AG04449 (cell line): ENCODE measurements around the gene TOX2.

Source experiments
- CTCF ChIA-PET: fragments of 350-600 bp; formaldehyde crosslinking; extraction: SDS; loops from one replicate; lab custom pipeline; 2021; ENCODE audit warnings: antibody characterized with exemption; lab: Yijun Ruan, JAX
- POLR2A ChIA-PET: fragments of 400-600, 350-600 bp; formaldehyde crosslinking; extraction: SDS; loops from one replicate; lab custom pipeline; 2020; ENCODE audit warnings: antibody characterized with exemption, inconsistent platforms; lab: Yijun Ruan, JAX
- DNase-seq: peaks from one replicate; pipeline ENCODE4 v3.0.0-alpha.2; 2010; ENCODE audit warnings: low read depth, low spot score
- H3K4me3 ChIP-seq: 2 replicates; pipeline ENCODE4 v1.5.1; 2011; ENCODE audit warnings: low read depth, mild to moderate bottlenecking, control low read depth, low read length
- CTCF ChIP-seq: IDR thresholded peaks from one replicate; pipeline ENCODE4 v1.5.1; 2011; ENCODE audit warnings: mild to moderate bottlenecking, moderate library complexity, low read length, control low read depth, inconsistent platforms; ENCODE audit not compliant: insufficient read depth; ENCODE audit errors: missing control alignments

The TOX2 gene

GRCh38 chr20:44031001-44031574 lies 116.4 kb downstream of the TOX2 start:
- CTCF ChIA-PET = interaction anchor here (1.1 kb wide), 1 partner anchor 339 kb away, joined by 3 read pairs; no protein-coding TSS in a partner anchor
- DNase-seq = no peak

GRCh38 chr20:44031781-44032582 lies 117.3 kb downstream of the TOX2 start:
- DNase-seq = no peak
- no peak overlapping the region for H3K4me3 ChIP-seq
- ChIA-PET POLR2A (no interaction called here), CTCF (no interaction called here)
- TF ChIP-seq CTCF = no peak

More at GRCh38 chr20:44031001-44031574, 116.4 kb downstream of the TOX2 start:
- TF ChIP-seq CTCF = no peak
- POLR2A ChIA-PET = no interaction called here
- H3K4me3 ChIP-seq = no peak overlapping the region

GRCh38 chr20:44032583-44033331 lies 118.1 kb downstream of the TOX2 start:
- no peak for TF ChIP-seq CTCF
- no peak overlapping the region for H3K4me3 ChIP-seq
- DNase-seq = no peak
- CTCF ChIA-PET = no interaction called here
- POLR2A ChIA-PET = no interaction called here

- CTCF ChIA-PET = no interaction called here
- TF ChIP-seq CTCF = no peak
- no peak for DNase-seq
Measured at GRCh38 chr20:44033344-44033743, 118.7 kb downstream of the TOX2 start.

GRCh38 chr20:44033873-44034272 lies 119.2 kb downstream of the TOX2 start:
- H3K4me3 ChIP-seq = no peak overlapping the region
- POLR2A ChIA-PET = no interaction called here
- CTCF ChIA-PET = no interaction called here
- no peak for DNase-seq
- TF ChIP-seq CTCF = no peak

More at GRCh38 chr20:44033344-44033743, 118.7 kb downstream of the TOX2 start:
- no peak overlapping the region for H3K4me3 ChIP-seq
- POLR2A ChIA-PET = no interaction called here

GRCh38 chr20:44034451-44034850 lies 119.8 kb downstream of the TOX2 start:
- ChIA-PET CTCF (no interaction called here), POLR2A (interaction anchor here (0.6 kb wide), 1 partner anchor 8 kb away, joined by 3 read pairs; no protein-coding TSS in a partner anchor)
- H3K4me3 ChIP-seq = no peak overlapping the region
- no peak for TF ChIP-seq CTCF
- no peak for DNase-seq
